Mesenteric fat pad (tissue), 1 donor: ENCODE measurements around the gene KIF5C. TPM values are rescaled to one million over a fixed set of nuclear protein-coding genes. Genes with fewer than 3 reads are reported as not detected.

Experiments
- DNase-seq: peaks from one replicate; pipeline ENCODE4 v3.0.0-alpha.2; 2020; ENCODE audit warnings: low spot score
- total RNA-seq: library from RNA; stranded (reverse); fragmentation: NEBNext Ultra II Directional; extraction: Animal tissue kit (Norgen Biotek cat#: 25700); gene quantifications from one replicate; pipeline ENCODE4 v1.2.1, GENCODE V29; 2021
- donor health status: DM: yes; HTN: yes; CAD: no.

Gene KIF5C
- total RNA-seq, 1 donor from 2014 or later = 0.84 TPM

GRCh38 chr2:148924514-148925178 lies 49.6 kb downstream of the KIF5C start:
- DNase-seq = no peak

GRCh38 chr2:148926291-148926961 lies 51.4 kb downstream of the KIF5C start:
- no peak for DNase-seq

DNA sequence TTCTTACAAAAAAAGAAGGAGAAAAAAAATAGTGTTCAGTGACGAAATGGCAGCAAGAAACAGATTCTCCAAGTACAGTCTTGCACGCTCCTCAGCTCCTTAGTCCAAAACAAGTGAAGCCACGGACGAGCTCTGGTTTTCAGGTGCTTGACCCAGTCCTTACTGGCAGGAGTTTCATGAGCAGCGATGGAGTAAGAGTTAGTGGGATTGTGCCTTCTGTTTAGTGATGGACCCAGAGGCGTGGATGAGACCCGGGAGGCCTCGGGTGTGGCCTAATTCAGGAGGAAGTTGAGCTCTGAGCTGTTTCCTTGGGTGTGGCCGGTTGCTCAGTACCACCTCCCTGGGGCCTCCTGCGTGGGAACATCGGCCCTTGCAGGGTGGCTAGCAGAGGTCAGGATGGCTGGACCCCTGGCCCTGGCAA lies 52.0 kb downstream of the KIF5C start:
- DNase-seq = no peak

DNA sequence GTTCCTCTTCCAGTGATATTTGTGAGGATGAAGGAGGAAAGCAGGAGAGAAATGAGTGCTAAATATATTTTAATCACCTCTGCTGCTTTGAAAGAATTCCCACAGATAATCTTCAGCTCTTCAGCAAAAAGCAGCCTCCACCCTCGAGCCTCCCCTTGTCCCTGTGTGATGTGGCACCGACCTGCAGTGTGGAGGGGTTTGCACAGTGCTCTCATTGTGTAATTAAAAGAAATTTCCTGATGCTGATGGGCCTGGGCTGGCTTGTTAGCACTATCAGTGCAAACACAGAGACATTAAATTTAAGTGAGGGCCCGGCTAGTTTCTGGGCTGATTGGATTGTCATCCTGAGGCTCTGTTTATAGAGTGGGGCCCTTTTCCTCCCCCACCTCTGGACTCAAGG lies 53.4 kb downstream of the KIF5C start:
- DNase-seq = no peak

DNA sequence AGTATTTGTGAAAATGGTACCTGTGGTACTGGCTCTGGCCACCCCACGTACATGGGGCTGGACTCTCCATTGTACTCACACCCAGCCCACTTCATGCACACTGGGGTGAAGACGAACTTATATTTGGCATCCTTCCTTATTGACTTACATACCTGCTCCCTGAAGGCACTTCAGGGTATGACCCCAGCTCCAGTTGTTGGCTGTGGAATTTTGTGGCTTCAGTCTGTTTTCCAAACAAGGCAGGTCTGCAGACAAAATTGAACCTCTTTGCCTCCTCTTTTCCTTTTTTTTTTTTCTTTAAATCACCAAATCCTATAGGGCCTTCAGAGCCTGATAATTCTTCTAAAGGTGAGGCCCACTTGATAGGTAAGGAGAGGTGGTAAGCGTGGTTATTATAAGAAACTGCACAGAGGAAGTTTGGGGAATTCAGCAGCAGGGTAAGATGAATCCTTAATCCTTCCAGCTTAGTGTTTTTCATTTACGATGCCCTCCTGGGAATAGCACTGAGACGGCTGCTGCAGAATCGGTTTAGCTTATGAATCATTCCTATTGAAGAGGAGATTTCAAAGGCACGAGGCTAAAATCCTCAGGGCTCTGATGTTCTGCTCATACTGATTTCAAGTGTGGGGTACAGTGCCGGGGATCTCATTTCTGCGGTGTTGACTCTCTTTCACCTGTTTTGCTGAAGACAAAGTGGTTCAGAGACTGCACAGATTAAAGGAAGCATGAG lies 55.2 kb downstream of the KIF5C start:
- DNase-seq = no peak

DNA sequence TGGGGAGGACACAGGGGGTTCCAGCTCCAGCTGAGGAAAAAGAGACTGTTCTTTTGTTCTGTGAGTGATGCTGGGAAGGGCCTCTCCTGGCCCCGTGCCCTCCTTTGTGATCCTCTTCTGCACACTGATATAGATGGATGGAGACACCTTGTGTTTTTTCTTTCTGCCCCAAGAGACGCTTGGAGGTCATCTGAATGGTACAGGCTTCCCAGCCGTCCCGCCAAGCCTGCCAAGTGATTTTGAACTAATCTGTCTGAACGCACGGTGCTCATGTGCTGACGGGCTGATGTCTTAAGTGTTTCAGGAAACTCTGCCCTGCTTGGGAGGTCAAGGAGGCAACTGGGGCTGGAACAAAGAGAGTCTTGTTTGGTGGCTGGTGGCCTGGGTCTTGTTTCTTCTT lies 57.5 kb downstream of the KIF5C start:
- no peak for DNase-seq

- no peak for DNase-seq
Observed at GRCh38 chr2:148933456-148933855, 58.4 kb downstream of the KIF5C start.

GRCh38 chr2:148935791-148936190 lies 60.8 kb downstream of the KIF5C start:
- no peak for DNase-seq

DNA sequence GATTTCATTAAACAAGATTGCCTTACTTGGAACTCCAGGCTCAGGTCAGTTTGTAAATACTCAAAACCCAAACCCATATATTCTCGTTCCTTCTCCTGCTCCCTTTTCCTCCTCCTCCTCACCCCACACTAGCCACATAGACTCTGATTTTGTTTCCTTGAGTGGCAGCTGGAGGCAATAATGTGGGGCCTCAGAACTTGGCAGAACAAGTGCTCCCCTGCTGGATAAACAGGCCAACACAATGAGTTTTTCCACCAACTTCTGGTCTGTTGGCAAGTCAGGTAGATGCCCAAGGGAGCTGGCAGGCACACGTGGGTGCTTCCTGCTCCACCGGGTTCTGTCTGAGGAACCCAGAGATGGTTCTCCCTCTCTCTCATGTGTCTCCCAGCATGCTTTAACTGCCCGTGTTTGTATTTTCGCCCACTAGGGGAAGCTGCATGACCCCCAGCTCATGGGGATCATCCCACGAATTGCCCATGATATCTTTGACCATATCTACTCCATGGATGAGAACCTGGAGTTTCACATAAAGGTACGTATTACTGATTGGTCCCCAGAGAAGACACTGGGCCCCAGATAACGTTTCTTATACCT lies 61.9 kb downstream of the KIF5C start:
- DNase-seq = no peak

DNA sequence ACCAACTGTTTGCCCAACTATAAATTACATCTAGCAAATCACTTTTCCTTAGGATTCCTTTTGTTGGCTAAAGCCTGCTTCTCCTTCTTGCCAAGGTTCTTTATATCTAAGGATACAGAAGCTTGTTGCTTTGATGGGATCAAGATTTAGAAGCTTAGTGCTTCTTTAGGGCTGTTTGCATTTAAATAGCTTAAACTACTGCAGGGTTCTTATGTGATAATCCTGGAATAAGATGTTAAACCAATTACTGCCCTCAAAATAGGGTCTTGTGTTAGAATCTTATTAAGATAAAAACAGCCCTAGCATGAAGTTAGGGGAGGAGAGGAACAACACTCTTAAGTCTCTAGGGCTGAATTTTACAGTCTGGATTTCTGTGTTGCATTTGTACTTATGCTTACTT lies 64.2 kb downstream of the KIF5C start:
- no peak for DNase-seq

GRCh38 chr2:148943097-148943496 lies 68.1 kb downstream of the KIF5C start:
- DNase-seq = no peak

GRCh38 chr2:148944536-148944935 lies 69.5 kb downstream of the KIF5C start:
- no peak for DNase-seq

DNA sequence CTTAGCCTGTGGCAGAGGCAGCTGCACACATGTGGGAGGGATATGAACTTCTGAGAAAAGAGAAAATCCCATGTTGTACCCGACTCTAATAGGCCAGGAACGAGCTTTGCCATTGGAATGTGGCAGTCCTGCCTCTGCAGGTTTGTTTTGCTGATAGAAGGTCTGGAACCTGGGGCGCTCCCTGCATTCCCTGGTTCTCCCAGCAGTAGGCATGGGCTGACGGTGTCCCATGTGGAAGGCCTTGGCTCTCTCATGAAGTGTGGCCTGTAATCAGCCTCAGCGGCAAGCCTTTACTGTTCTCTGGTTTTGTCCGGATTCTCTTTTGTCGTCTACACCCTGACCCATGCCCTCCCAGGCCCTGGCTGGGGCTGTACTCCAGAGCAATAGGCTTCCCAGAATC lies 72.3 kb downstream of the KIF5C start:
- DNase-seq = no peak

DNA sequence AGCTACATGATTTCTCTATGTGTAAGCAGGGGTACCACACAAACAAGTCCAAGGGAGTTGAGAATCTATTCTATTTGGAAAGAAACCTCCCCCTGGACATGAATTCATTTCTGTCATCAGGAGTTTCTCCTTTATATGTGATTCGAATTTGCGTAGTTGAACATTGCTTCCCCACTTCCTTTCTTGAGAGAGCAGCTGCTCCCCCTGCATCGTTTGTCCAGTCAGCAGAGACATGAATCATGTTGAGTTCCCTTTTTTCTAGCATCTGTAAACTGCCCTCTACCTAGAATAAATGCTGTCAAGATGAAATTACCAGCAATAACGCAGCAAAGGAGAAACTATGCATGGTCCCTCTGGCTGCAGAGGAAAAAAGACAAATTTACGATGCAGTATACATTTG lies 73.8 kb downstream of the KIF5C start:
- DNase-seq = no peak

DNA sequence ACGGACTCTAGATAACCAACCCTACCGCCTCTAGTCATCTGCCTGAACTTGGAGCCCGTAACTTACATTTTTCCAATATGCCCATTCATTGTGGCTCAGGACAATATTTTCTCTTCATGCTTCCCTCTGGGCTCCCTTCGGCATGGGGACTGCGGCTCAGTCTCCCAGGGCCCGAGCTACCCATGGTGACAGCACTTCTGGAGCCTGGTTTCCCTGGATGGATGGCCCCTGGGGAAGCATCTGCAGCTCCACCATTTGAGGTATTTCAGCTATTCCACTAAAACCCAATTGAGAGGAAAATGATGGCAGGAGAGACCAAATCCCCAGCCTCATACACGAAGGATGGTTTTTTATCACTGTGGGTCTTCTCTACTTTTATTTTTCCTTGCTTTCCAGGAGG lies 74.3 kb downstream of the KIF5C start:
- DNase-seq = no peak

DNA sequence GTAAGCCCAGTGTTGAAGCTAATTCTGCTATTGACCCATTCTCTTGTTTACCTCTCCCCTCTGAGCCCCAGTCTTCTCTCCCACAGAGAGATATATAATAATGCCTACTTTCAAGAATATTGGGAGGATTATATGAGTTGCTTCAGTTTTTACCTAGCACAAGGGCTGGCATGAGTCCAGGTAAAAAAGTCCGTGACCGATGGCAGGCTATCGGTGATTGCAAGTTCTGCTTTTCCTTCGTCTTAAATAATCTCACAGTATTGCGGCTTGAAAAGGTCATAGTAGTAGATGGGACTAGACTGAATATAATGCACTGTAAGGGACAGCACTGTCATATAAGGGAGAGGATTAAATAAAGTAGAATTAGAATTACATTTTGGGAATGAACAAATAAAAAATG lies 77.6 kb downstream of the KIF5C start:
- DNase-seq = no peak

DNA sequence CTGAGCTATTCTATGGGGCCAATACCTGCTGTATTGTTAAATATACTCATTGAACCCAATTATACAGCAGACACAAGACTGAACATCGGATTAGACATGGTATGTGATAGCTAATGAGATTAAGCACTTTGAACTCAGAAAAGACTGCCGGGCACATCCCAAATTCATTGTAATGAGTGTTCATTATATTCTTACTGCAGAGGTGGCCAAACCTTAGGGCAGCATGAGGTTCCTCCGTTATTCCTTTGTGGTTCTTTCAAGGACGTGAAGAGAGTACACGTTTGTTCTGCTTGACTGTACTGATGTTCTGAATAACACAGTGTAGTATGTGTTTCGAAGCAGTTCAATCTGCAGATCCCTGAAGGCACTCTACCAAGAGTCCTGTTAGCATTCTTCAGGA lies 78.4 kb downstream of the KIF5C start:
- DNase-seq = no peak

GRCh38 chr2:148954536-148954935 lies 79.5 kb downstream of the KIF5C start:
- no peak for DNase-seq

GRCh38 chr2:148955798-148956197 lies 80.8 kb downstream of the KIF5C start:
- DNase-seq = no peak

DNA sequence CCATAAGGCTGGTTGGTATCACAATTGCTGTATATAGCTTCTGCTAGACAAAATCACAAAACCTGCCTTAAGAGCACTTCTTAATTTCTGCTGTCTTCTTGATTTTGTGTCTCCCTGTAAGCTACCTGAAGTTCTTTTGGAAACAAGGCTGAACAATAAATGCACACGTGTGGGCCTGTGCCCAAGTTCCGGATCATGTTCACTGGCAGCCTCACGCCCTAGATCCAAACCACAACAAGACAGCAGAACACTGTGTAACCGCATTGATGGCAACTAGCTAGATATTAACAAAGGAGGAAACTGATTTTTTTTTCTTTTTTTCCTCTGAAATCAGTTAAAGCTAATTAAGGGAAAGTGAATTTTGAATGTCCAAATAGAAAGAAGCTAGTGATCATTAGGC lies 82.0 kb downstream of the KIF5C start:
- DNase-seq = no peak

- DNase-seq = no peak
Observed at GRCh38 chr2:148959745-148960144, 84.7 kb downstream of the KIF5C start.

DNA sequence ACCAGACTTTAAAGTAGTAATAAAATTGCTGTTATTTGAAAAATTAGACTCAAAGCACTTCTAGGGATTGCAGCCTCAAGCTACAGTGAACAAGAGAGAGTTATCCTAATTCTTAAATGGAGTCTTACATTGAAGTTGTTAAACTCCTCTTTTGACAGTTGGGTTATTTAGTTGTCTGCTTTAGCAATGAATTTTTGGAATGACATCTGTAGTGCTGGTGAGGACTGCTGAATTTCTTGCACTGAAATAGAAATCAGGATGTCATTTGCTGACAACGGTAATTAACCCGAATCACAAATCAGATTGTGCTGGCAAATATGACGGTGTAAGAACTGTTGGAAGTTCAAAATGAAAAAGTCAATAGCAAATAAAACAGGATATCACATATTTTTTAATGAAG lies 85.5 kb downstream of the KIF5C start:
- no peak for DNase-seq
